HG02759 (cell line): ENCODE data around the gene SETMAR.

ENCODE experiments used
- ATAC-seq: cut with Tn5 transposase; IDR thresholded peaks from one replicate; pipeline ENCODE4 v1.9.1; 2021; ENCODE audit warnings: mild to moderate bottlenecking, moderate library complexity; ENCODE audit not compliant: unreplicated experiment

SETMAR gene

GRCh38 chr3:4351164-4351855 is 48.1 kb downstream of the SETMAR start:
- no peak for ATAC-seq

- no peak for ATAC-seq
Measured at GRCh38 chr3:4351872-4352271, 48.7 kb downstream of the SETMAR start.

GRCh38 chr3:4355401-4356219 is 52.4 kb downstream of the SETMAR start:
- no peak for ATAC-seq

- ATAC-seq: no peak
Measured at GRCh38 chr3:4356220-4356540, 53.0 kb downstream of the SETMAR start.

- no peak for ATAC-seq
Measured at GRCh38 chr3:4356546-4357410, 53.6 kb downstream of the SETMAR start.

GRCh38 chr3:4358273-4358672 is 55.1 kb downstream of the SETMAR start:
- no peak for ATAC-seq

- no peak for ATAC-seq
Measured at GRCh38 chr3:4359805-4360502, 56.8 kb downstream of the SETMAR start.

- ATAC-seq: no peak
Measured at GRCh38 chr3:4360817-4361216, 57.6 kb downstream of the SETMAR start.

- ATAC-seq: no peak
Measured at GRCh38 chr3:4362523-4362922, 59.4 kb downstream of the SETMAR start.
